ENCODE data around the gene DUSP2. TPM values are rescaled to one million over a fixed set of nuclear protein-coding genes. Genes with fewer than 3 reads are reported as not detected.

Gene DUSP2
- total and polyA plus RNA-seq, 11 donors = 0.56 to 23.1 (median 2.7) TPM

- intact Hi-C loops (cut with DNase I) = loop anchor here in 6 of 10 donors (2.0 to 10.0 kb wide), 5 partner anchors 29 to 107 kb away; no protein-coding TSS in a partner anchor
- DNase-seq = peak in 2 of 5 donors; percentile 15 to 30
- Histone ChIP-seq H3K9me3 (no peaks in the 10 kb centered on the region), H3K36me3 (no peaks in the 10 kb centered on the region), H3K27ac (no peak overlapping the region), H3K27me3 (peaks cover 0 to 18% (median 5%) of the 10 kb centered on the region in 9 donors), H3K4me1 (peaks cover 0 to 54% (median 31%) of the 10 kb centered on the region in 12 donors), H3K4me3 (no peak overlapping the region)
- TF ChIP-seq, protein P1, sequence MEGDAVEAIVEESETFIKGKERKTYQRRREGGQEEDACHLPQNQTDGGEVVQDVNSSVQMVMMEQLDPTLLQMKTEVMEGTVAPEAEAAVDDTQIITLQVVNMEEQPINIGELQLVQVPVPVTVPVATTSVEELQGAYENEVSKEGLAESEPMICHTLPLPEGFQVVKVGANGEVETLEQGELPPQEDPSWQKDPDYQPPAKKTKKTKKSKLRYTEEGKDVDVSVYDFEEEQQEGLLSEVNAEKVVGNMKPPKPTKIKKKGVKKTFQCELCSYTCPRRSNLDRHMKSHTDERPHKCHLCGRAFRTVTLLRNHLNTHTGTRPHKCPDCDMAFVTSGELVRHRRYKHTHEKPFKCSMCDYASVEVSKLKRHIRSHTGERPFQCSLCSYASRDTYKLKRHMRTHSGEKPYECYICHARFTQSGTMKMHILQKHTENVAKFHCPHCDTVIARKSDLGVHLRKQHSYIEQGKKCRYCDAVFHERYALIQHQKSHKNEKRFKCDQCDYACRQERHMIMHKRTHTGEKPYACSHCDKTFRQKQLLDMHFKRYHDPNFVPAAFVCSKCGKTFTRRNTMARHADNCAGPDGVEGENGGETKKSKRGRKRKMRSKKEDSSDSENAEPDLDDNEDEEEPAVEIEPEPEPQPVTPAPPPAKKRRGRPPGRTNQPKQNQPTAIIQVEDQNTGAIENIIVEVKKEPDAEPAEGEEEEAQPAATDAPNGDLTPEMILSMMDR (IDR thresholded peaks at IDR 0.05) = no peak
- no peak for TF ChIP-seq POLR2A (IDR thresholded peaks at IDR 0.05)
- 91 to 97% (median 94%) methylated on average over 4 to 7 of the region's 7 CpGs for WGBS, 4 donors
- ATAC-seq = no peak
Measured at GRCh38 chr2:96111823-96112500, 33.3 kb downstream of the DUSP2 start.

DNA sequence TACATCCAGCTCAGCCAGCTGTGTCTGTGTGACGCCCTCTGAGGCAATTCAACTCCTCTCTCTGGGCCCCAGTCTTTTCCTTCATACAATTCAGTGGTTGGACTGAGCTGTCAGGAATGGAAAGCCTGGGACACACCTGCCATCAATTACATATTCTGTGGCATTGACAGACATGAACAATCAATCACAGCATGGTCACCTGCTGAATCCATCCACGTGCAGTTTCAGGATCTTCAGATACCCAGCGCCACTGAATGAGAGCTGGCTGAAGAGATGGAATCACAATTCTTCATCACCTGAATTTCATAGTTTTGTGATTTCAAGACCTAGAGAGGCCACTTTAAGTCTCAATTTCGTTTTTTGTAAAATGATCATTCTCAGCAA, 34.0 kb downstream of the DUSP2 start:
- peaks cover 0 to 12% (median 4%) of the 10 kb centered on the region in 9 donors for H3K27me3 ChIP-seq
- peaks cover 0 to 48% (median 27%) of the 10 kb centered on the region in 12 donors for H3K4me1 ChIP-seq
- H3K36me3 ChIP-seq = no peaks in the 10 kb centered on the region
- no peak for TF ChIP-seq POLR2A (IDR thresholded peaks at IDR 0.05)
- TF ChIP-seq, protein P1 (IDR thresholded peaks at IDR 0.05) = no peak
- no peak overlapping the region for H3K4me3 ChIP-seq
- intact Hi-C loops (cut with DNase I) = loop anchor here in 6 of 10 donors (2.0 to 10.0 kb wide), 5 partner anchors 28 to 106 kb away; no protein-coding TSS in a partner anchor
- no peak overlapping the region for H3K27ac ChIP-seq
- ATAC-seq = no peak
- no peak for DNase-seq
- H3K9me3 ChIP-seq = no peaks in the 10 kb centered on the region
- WGBS, 4 donors = 90 to 95% (median 94%) methylated on average over 4 of the region's 4 CpGs

- Histone ChIP-seq H3K9me3 (peaks cover 0 to 5% (median 1%) of the 10 kb centered on the region in 12 donors), H3K27me3 (peaks cover 0 to 7% (median 0%) of the 10 kb centered on the region in 9 donors), H3K36me3 (no peaks in the 10 kb centered on the region), H3K4me1 (peaks cover 0 to 44% (median 24%) of the 10 kb centered on the region in 12 donors), H3K4me3 (no peak overlapping the region), H3K27ac (peak overlapping the region in 1 of 12 donors; percentile 77)
- peak in 1 of 5 donors; percentile 23 for DNase-seq
- no peak for ATAC-seq
- intact Hi-C loops (cut with DNase I) = loop anchor here in 6 of 10 donors (2.0 to 10.0 kb wide), 5 partner anchors 28 to 106 kb away; no protein-coding TSS in a partner anchor
- TF ChIP-seq, protein P1 (IDR thresholded peaks at IDR 0.05) = no peak
- TF ChIP-seq POLR2A (IDR thresholded peaks at IDR 0.05) = no peak
- 93 to 94% (median 93%) methylated on average over 13 of the region's 13 CpGs for WGBS, 4 donors
Measured at GRCh38 chr2:96110621-96111256, 34.5 kb downstream of the DUSP2 start.

All from heart left ventricle (tissue), 16 donors.